Stimulated activated CD4-positive, alpha-beta T cell treated with anti-CD3 and anti-CD28 coated beads, Interleukin-2, amount 100 ng/mL, for 4 hours (primary cell): Measurements from ENCODE around the gene PHTF1.

Experiments used
- DNase-seq: peaks from one replicate; pipeline ENCODE4 v3.0.0-alpha.2; 2020; ENCODE audit warnings: low read depth

The PHTF1 gene

DNA sequence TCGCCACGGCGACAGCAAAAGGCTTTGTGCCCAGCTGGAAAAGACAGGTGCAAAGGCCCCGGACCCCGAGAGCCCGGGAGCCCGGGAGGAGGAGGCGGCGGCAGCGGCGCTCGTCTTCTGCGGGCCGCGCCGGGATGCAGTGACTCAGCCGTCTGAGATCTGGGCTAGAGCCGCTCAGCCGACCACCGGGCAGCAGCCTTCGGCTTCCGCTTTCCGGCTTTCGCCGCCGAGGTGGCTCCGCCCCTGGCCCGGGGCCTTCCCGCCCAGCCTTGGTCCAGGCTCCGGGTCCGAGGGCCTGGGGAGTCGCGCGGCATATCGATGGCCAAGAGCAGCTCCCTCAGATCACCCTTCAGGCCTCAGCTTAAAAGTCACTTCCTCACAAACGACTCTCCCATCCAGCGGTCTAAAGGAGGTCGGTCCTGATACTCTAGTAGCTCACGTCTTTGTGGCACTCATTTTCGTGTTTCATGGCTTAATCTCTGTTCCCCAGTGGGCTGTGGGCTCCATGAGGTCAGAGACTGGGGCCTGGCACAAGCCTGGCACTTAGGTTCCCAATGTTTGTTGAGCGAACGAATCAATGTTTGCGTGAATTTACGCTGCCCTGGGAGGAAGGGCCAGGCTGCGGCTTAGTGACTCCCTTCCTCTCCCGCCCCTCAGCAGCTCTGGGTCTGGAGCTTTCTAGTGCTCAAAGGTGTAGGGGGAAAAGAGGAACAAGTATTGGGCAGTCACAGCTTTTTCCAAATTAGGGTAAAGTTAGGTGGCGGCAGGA is at the start of gene PHTF1:
PHTF1 (minus strand) TSS at position 154 of the 769 bp plus-strand sequence. CDS start 783 bp downstream, outside the sequence.
- DNase-seq, result peak; percentile 22

DNA sequence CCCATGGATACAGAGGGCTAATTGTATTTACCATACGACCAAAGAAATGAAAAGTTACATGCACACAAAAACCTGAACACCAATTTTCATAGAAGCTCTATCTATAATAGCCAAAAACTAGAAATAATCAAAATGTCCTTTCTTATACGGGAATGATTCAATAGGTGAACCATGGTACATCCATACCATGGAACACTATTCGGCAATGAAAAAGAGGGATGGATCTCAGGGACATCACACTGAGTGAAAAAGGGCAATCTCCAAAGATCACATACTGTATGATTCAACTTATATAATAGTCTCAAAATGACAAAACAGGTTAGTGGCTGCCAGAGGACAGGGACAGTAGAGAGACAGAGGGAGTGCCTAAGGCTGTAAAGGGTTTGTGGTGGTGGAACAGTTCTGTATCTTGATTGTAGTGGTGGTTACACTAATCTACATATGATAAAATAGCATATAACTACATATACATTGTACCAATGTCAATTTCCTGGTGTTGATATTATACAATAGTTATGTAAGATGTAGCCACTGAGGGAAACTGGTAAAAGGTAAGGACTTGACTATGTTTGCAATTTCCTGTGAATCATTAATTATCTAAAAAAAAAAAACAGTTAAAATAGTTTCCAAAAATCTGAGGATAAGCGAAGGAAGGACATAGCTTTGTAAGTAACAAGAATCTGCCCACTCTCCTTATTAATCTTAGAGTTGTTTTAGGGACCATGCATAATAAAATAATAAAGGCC is 49.3 kb upstream of the PHTF1 start:
- no peak for DNase-seq

DNA sequence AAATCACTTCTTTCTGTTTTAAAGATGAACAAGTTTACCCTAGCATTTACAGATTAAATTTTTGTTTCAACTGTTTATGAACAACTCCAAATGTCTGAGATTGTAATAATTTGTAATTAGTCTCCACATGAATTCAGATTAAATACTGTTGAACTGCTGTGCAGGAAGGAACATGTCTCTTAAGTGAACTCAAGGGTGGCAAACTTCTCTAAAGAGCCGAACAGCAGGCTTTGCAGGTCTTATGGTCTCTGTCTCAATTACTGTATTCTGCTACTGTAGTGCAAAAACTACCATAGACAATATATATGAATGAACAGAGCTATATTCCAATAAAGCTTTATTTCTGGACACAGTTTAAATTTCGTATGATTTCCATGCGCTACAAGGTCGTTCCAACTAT is 46.4 kb upstream of the PHTF1 start:
- no peak for DNase-seq

DNA sequence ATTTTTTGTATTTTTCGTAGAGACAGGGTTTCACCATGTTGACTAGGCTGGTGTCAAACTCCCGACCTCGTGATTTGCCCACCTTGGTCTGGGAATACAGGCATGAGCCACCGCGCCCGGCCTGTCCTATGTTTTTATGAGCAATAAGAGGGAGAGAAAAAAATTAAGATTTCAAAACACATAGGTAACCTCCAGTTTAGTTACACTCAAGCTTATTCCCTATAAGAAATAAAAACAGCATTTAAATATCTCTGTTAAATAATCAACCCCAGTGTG is 45.9 kb upstream of the PHTF1 start:
- no peak for DNase-seq

DNA sequence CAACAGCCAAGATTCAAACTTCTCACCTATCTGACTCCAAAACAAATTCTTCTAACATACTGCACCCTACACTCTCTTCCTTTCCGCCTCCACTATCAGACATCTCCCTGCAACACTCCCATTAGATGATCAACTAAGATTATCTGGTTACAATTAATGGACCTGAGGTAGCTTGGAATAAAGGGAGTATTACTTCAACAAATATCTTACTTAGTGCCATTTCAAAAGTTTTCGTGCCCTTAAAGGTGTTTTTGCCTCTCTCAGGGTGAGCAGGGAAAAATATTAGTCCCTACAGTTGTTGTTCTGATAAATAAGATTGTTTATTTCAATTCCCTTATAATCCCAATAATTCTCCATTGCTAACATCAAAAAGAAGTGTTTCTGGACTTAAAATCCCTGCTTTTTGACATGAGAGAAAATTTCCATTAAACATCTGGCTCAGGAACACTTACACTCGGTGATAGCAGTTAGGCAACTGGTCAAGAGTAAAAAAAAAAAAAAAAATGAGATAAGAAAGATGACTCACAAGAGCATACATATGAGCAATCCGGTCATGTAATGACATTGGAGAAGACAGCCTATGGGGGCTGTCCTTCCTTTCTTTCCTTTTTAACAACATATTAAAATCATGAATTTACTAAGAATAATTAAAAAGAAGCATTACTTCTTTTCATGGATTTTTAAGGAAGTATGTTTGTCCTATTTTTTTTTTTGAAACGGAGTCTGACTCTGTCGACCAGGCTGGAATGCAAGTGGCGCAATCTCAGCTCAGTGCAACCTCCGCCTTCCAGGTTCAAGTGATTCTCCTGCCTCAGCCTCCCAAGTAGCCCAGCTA is 45.4 kb upstream of the PHTF1 start:
- no peak for DNase-seq

DNA sequence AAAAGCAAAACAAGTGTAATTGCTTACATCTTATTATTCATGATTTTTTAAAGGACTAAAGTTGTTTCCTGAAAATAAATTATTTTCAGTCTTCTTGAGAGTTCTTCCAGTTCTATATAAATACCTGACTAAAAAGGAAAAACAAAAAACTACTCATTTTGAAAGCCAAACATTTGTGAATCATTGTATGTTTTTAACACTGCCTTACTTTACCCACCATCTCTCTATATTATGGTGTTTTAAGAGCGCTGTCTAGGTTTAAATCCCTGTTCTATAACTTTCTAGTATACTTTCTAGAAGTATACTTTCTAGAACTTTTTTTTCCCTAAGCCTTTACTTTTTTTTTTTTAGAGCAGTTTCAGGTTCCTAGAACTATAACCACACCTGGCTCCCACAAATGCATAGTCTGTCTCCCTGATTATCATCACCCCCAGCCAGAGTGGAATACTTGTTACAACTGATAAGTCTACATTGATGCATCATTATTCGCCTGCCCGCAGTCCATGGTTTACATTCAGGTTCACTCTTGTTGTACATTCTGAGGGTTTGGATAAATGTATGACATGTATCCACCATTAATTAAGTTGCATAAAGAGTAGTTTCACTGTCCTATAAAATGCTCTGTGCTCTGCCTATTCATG is 43.2 kb upstream of the PHTF1 start:
- DNase-seq, result no peak

DNA sequence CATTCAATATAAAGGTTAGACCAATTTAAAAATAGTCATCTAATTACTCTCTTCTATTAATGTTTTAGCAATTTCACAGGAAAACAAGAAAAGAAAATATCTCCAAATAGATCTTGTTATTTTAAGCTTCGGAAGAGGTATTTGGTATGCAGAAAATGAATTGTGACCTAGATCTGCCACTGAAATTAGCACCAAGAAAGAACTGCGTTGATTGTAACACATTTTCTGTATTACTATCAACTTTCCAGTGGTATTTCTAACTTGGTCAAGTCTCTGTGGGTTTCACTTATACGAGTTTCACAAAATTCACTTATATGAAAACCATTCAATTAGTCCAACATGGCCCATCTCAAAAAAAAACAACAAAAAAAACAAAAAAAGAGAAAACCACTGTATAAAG is 41.2 kb upstream of the PHTF1 start:
- DNase-seq, result no peak

DNA sequence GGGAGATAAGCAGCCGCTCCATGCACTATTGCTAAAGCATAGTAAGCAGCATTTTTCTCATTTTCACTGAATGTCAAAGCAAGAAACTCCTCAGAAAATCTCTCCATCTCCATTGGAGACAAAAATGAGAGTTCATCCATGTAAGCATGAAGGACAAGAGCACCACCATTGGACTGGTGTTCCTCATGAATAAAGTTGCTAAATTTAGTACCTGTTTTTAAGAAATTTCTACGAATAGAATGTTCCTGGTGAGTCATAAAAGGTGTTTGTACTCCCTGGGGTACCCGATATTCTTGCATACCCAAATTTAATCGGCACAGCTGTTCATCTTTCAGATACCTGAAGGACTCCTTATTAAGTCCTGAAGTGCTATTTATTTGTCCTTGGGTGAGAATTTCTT is 38.2 kb upstream of the PHTF1 start:
- DNase-seq, result no peak

DNA sequence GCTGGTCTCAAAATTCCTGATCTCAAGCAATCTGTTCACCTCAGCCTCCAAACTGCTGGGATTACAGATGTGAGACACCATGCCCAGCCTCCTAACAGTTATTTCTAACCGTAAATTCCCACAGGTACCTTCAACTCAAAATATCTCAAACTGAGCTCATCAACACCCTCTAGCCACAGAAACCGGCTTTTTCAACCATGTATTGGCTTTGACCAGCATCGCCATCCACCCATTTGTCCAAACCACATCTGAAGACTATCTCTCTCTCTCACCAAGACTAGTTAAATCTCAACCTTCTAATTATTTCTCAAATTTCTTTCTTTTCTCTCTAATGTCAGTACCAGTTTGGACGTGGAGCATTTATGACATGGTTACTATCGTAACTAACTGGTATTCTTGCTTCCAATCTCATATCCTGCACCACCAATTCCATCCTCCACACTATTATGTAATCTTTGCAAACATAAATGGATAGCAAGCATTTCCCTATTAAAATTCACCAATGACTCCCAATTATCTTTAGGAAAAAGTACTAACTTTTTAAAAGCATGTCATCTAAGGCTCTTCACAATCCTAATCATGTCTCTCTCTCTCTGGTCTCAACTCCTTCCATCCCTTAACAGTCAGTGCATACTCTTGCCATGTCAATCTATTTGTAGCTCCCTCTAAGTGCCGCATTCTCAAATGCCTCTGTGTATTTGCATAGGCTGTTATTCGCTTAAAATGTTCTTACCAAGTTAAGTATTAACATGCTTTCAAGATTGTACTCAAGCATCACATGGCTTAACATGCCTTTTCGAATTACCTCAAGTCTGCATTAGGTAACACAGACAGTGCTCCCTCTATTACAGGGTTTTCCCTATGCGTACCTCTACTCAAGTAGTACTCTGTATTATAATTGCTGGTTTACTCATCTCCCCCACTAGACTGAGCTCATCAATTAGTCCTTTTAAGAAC is 34.9 kb upstream of the PHTF1 start:
- DNase-seq, result no peak

DNA sequence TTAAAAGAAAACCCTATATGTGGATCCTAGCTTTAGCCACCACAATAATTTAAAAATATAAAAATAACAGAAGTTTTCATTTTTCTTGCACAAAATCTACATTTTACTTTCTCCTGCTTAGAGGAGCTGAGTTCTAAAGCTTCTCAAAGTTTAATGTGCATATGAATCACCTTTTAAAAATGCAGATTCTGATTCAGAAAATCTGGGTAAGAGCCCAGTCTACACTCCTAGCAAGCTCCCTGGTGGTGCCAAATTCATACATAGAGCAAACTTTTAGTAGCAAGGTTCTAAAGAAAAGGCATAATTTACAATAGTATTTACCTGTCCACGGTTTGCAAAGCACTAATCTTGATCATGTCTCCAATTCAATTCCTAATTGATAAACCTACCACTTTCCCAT is 33.7 kb upstream of the PHTF1 start:
- DNase-seq, result no peak

DNA sequence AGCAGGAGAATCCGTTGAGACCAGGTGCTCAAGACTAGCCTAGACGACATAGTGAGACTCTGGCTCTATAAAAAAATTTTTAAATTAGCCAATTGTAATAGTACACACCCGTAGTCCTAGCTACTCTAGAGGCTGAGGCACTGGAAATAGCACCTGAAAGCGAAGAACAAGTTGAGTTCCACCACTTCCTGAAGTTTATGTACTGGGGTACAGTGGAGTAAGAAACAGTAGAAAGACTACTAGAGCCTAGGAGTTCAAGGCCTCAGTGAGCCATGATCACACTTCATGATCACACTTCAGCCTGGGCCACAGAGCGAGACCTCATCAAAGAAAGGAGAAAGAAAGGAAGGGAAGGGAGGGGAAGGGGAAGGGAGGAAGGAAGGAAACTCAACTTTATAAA is 33.2 kb upstream of the PHTF1 start:
- no peak for DNase-seq

DNA sequence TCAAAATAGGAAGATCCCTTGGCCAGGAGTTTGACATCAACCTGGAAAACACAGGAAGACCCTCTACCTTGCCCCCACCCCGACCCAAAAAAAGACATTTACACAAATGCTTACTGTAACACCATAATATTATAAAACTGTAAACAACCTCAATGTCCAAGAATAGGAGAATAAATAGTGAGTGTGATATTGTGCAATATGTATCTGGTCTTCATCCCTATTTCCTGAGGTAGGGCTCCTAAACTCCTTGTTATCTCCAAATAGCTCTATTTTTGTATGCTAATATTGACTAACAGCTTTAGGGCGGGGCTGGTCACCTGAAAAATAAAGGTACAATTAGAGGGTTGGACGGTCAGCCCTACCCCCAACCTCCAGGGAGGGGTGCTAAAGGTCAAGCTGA is 29.5 kb upstream of the PHTF1 start:
- no peak for DNase-seq

DNA sequence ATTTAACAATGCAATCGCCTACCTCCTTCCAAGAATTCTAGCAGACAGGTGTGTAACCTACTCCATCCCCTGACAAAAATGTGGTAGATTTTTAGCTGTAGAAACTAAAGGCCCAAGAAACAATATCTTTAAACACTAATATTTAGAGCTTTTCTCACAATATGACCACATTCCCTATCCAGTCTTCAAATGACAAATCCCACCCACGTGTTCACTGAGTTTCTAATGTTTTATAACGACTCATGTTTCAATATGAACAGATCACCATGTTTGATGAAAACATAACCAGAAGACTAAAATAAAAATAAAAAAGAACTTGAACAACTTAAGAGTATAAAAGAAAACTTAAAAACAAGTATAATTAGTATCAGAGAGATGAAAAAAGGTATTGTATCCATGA is 28.4 kb upstream of the PHTF1 start:
- no peak for DNase-seq

DNA sequence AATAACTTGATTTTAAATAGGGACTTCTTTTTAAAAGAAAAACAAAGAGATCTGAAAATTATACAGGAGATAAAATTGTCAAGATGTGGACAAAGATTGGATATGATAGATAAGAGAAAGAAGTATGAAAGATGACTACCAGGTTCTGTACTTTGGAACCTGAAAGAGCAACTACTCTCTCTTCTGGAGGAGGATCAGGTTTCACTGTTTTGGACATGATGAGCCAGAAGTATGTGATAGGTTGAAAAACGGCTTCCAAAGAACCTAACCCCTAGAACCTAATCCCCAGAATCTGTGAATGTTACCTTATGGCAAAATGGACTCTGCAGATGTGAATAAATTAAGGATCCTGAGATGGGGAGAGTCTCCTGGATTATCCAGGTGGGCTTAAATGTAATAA is 26.8 kb upstream of the PHTF1 start:
- no peak for DNase-seq

DNA sequence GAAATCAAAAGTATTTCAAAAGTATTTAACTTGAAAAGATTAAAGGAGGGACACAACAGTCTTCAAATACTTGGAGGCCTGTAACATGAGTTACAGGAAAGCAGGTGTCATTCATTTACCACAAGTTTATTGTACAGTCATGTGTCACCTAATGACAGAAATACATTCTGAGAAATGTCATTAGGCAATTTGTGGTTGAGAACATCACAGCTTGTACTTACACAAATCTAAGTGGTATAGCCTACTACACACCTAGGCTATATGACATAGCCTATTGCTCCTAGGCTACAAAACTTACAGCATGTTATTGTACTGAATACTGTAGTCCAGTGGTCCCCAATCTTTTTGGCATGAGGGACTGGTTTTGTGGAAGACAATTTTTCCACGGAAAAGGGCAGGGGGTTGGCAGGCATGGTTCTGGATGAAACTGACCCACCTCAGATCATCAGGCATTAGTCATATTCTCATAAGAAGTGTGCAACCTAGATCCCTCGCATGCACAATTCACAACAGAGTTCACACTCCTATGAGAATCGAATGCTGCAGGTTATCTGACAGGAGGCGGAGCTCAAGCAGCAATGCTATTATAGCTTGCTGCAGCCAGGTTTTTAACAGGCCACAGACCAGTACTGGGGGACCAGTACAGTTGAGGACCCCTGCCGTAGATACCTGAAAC is 25.0 kb upstream of the PHTF1 start:
- DNase-seq, result no peak

DNA sequence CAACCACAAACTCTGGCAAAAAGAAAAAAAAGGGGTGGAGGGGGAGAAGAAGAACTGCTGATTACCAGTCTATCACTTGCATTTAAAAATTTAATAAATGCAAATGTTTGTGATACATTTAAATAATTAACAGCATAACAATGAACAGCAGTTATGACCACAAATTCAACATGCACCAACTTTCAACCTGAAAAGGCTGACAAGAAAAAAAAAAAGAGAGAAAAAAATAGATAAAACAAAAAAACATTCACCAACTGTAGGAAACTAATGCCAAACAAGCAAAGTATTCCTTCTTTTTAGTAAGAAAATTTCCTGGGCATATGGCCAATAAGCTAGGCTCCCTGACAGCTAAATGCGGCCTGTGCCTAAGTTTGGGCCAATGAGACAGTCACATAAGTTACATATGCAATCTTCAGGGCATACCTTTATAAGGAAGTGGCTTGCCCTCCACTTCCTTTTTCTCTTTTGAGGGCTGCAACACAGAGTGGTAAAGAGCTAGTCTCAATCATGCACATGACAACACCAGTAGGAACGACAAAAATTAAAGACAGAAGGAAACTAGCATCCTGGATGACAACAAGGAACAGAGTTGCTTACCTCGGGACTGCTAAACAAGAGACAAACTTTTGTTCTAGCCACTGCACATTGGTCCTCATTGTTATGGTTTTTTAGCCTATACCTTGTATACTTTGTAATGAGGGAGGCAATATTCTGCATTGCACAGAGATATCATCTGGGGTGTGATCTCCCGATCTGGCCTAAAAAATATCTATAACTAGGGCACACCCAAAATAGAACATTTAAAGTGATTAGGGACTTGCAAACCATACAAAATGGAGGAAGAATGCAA is 24.2 kb upstream of the PHTF1 start:
- DNase-seq, result peak; percentile 26

DNA sequence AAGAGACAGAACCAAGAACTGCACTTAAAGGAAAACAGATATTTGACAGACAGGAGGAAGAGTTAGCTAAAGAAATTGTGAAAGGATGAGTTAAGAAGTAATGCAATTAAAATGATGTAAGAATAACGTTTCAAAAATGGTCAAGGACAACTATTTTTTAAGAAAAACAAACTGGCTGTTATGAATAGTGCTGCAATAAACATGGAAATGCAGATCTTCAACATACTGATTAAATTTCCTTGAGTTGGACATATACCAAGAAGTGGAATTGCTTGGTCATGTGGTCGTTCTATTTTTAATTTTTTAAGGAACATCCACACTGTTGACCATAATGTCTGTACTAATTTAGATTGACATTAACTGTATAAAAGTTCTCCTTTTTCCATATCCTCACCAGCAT is 23.1 kb upstream of the PHTF1 start:
- DNase-seq, result no peak

DNA sequence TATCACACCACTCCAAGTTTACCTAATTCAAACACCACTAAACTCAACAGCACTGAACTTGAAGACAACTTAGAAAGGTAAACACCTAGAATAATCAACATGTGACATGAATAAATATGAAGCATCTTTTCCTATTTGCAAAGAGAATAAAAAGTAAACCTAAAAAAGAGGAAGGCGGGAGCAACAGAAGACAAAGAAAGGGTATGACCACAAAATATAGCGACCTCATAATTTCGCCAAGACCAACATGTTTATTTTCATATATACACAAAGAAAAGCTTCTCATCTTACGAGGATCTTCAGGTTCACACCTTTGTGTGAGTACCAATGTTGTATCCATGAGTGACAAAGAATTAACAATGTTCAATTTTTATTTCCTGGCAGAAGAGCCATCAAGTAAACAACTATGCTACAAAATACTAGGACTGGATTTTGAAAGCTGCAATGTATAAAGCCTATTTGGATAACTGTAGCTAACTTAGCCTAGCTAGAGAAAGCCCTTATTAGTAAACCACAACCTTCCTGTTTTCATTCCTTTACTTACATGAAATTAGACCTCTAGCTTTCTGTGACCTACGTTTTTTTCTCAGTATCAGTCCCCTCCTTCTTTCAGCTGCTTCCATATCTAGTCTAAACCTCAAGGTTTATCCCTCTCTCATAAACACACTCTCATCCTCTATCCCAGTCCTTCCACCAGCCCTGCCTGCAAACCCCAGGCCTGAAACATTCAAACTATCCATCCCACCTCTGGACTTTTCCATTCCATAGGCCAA is 21.3 kb upstream of the PHTF1 start:
- no peak for DNase-seq

DNA sequence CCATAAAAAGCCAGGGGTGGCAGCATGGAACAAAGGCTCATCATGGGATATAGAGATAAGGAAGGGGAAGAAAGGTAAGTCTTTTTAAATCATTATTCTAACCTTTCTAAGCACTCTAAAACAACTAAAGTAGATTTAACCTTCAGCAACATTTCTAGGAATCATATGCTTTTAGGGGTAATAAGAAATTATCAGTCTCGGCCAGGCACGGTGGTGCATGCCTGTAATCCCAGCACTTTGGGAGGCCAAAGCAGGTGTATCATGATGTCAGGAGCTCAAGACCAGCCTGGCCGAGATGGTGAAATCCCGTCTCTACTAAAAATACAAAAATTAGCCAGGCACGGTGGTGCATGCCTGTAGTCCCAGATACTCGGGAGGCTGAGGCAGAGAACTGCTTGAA is 20.3 kb upstream of the PHTF1 start:
- no peak for DNase-seq
